GM12864 (cell line): ENCODE results near the gene POLR3K.
A peak's percentile ranks its signal among the peaks of the same experiment; 100 is the strongest.

ENCODE experiments used
- DNase-seq: peaks from one replicate; pipeline ENCODE4 v3.0.0-alpha.2; 2011; ENCODE audit warnings: low read depth
- H3K4me3 ChIP-seq: 2 replicates; pipeline ENCODE4 v1.5.1; 2011; ENCODE audit warnings: mild to moderate bottlenecking, low read depth, low read length, control low read depth
- CTCF ChIP-seq: IDR thresholded peaks from 2 replicates; pipeline ENCODE4 v1.5.1; 2011; ENCODE audit warnings: low read depth, mild to moderate bottlenecking, moderate library complexity, low read length, control low read depth, inconsistent platforms; ENCODE audit errors: missing control alignments

The POLR3K gene

GRCh38 chr16:85865-86264, 32.5 kb upstream of the POLR3K start:
- no peak overlapping the region for H3K4me3 ChIP-seq
- DNase-seq: no peak
- TF ChIP-seq CTCF: no peak

- no peak overlapping the region for H3K4me3 ChIP-seq
- no peak for DNase-seq
- no peak for TF ChIP-seq CTCF
Measured at GRCh38 chr16:85407-85782, 32.0 kb upstream of the POLR3K start.

- DNase-seq: peak; percentile 24
- H3K4me3 ChIP-seq: no peak overlapping the region
- no peak for TF ChIP-seq CTCF
Measured at GRCh38 chr16:84718-85406, 31.5 kb upstream of the POLR3K start.

GRCh38 chr16:83781-84615, 30.6 kb upstream of the POLR3K start:
- no peak overlapping the region for H3K4me3 ChIP-seq
- no peak for TF ChIP-seq CTCF
- DNase-seq: no peak

GRCh38 chr16:83060-83603, 29.7 kb upstream of the POLR3K start:
- TF ChIP-seq CTCF: no peak
- H3K4me3 ChIP-seq: no peak overlapping the region
- no peak for DNase-seq

- no peak for TF ChIP-seq CTCF
- no peak for DNase-seq
- H3K4me3 ChIP-seq: peak overlapping the region; percentile 99
Measured at GRCh38 chr16:79151-80054, 26.0 kb upstream of the POLR3K start.
